Hematopoietic multipotent progenitor cell (in vitro differentiated cells): ENCODE measurements around the gene PRRT2. TPM values are rescaled to one million over a fixed set of nuclear protein-coding genes. Genes with fewer than 3 reads are reported as not detected.
"Not testable (repeated sequence)": the region's sequence is repeated elsewhere in the genome, so short reads cannot be mapped to it uniquely, and the experiment has no call there.

ENCODE experiments used
- DNase-seq, 3 donors: peaks; one replicate each; pipeline ENCODE4 v3.0.0-alpha.2; 2011 to 2015; ENCODE audit warnings: low read depth in 2 of 3, low spot score in 2 of 3
- total RNA-seq: library from RNA; depleted of rRNA; stranded (reverse); fragments of >200 nt; gene quantifications from one replicate; pipeline ENCODE4 v1.2.3, GENCODE V29; 2012

The PRRT2 gene
- total RNA-seq: 0.27 TPM

- peak in 1 of 3 donors; percentile 21 for DNase-seq
Measured at GRCh38 chr16:29811896-29812665, at the start of gene PRRT2. PRRT2 (plus strand) TSS chr16:29812193; CDS start chr16:29813055, 862 bp downstream.

GRCh38 chr16:29763326-29763725 is 48.7 kb upstream of the PRRT2 start:
- no peak for DNase-seq

DNA sequence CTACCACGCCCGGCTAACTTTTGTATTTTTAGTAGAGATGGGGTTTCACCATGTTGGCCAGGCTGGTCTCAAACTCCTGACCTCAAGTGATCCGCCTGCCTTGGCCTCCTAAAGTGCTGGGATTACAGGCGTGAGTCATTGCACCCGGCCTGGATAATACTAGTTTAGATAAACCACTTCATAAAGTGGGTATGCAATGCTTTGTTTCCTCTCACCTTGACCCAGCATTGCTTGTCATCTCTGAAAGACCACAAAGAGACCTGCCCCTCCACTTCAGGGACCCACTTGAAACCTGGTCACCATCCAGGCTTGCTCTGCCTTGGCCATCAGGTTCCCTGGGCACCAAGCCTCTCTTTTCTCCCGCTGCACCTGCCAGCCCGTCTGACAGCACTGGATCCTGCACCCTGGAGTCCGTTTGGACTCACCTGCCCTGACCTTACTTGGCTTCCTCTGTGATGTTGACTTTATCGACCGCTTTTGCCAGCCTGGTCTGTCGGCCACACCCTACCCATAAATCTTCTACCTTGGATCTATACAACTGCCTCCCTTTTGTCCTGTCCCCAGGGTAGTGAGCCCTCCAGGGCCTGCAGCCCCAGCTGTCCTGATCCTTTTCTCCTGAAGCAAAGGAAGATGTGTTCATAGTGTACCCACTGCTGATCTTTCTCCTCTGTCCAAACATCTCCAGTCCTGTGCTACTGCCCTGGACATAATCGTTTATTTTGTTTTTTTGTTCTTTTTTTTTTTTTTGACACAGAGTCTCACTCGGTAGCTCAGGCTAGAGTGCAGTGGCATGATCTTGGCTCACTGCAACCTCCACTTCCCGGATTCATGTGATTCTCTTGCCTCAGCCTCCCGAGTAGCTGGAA is 46.6 kb upstream of the PRRT2 start:
- DNase-seq: no peak

DNA sequence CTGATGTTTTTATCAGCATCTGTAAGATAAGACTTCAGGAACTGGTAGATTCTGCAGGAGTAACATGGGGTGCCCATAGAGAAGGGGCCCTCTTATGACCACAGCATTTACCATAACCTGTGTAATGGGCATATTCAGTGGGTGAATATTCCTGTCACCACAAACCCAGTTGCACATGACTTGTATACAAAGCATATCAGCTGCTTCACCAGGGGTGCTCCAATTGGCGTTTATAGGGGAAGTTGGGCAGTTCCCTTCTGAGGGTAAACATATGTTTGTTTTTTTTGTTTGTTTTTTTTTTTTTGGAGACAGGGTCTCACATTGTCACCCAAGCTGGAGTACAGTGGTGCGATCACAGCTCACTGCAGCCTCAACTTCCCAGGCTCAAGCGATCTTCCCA is 45.4 kb upstream of the PRRT2 start:
- DNase-seq: no peak

- DNase-seq: no peak
Measured at GRCh38 chr16:29767062-29767461, 44.9 kb upstream of the PRRT2 start.

DNA sequence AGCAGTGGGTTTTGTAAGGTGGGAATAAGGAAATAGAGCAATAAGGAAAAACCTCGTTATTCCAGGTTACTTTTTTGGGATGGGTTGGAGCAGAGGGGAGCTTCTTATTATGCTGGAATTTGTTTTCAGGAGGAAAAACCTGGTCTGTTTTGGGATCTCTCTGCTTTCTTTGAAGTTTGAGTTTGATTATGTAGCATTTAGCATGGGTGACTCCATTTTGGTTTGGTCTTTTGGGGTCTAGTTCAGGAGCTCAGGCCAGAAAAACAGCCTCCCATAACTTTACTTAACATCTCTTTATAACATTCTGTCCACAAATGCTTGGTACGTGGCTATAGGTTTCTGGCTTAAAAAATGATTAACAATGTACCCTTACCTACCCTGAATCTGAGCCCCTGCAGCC is 42.5 kb upstream of the PRRT2 start:
- DNase-seq: no peak

DNA sequence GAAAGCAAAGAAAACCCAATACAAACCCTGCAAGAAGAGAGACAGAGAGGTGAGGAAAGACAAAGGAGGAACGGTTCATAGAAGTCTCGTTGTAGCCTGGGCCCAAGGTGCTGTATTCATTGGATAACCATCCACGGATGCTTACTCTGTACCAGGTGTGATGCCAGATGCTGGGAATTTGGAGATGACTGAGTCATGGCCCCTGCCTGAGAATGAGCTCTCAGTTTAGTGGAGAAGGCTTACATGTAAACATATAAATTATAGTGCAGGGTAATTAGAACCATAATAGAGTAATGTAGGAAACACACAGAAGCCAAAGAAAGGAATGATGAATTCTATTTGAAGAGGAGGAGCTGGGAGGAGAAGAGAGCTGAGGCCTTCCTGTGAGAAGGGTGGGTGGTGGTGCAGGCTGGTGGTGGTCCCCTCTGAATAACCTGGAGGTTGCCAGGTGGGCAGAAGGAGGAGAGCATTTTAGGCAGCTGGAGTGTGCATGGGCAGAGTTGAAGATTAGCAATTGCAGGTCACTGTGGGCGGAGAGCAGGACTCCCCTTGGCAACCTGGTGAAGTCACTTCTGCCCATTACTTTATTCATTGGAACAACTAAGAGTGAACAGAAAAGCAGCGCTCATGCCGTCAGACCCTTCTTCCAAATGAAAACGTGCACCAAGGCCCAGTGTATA is 41.6 kb upstream of the PRRT2 start:
- DNase-seq: no peak

DNA sequence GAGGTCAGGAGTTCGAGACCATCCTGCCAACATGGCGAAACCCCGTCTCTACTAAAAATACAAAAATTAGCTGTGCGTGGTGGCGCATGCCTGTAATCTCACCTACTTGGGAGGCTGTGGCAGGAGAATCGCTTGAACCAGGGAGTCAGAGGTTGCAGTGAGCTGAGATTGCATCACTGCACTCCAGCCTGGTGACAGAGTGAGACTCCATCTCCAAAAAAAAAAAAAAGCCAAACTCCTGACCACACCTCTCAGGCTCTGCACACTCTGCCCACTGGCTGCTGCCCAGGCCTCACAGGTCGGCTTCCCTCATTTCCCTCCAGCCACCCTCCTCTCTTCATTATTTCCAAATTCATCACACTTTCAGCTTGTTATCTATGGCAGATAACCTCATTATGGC is 39.7 kb upstream of the PRRT2 start:
- not testable (repeated sequence) for DNase-seq

DNA sequence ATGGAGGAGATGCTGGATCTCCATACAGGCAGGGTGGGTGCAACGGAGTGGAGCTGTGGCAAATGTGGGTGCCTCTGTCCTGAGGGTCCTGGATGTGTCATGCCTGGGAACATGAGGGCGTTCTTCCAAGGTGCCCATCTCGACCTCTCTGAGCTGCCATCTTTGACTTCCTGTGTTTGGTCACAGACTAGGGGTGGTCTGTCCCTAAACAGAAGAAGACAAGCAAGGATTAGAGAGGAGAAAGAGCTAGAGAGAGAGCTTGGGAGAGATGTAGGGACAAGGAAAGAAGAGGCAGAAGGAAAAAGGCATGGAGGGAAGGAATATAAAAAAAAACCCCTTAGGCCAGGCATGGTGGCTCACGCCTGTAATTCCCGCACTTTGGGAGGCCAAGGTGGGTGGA is 37.3 kb upstream of the PRRT2 start:
- no peak for DNase-seq

- no peak for DNase-seq
Measured at GRCh38 chr16:29775742-29776408, 36.1 kb upstream of the PRRT2 start.

GRCh38 chr16:29777576-29778350 is 34.2 kb upstream of the PRRT2 start, which contains the start of gene ZG16:
ZG16 (plus strand) TSS chr16:29778256; CDS start chr16:29779267, 1,011 bp downstream.
- DNase-seq: no peak

DNA sequence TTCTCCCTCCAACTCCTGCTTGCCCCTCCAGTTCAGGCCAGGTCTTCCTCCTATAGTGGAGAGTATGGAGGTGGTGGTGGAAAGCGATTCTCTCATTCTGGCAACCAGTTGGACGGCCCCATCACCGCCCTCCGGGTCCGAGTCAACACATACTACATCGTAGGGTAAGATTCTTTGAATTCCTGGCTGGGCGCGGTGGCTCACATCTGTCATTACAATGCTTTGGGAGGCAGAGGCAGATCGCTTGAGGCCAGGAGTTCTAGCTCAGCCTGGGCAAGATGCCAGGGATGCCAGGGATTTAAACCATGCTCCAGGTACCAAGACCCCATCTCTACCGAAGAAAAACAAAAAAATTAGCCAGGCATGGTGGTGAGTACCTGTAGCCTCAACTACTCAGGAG is 32.5 kb upstream of the PRRT2 start:
- no peak for DNase-seq

- DNase-seq: not testable (repeated sequence)
Measured at GRCh38 chr16:29783094-29783953, 28.7 kb upstream of the PRRT2 start.

DNA sequence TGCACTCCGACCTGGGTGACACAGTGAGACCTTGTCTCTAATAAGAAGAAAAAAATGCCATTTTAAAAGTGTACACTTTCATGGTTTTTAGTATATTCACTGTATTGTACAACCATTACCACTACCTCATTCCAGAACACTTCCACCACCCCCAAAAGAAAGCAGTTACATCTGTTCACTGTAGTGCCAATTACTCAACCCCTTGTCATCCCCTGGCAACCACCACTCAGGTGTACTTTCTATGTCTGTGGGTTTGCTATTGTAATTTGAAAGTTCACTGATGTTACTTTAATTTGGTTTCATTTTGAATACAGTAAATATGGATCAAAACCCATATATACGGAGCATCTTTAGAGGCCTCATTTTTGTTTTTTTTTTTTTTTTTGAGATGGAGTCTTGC is 27.8 kb upstream of the PRRT2 start:
- peak in 1 of 3 donors; percentile 28 for DNase-seq

- DNase-seq: peak in 2 of 3 donors; percentile 56 to 73
Measured at GRCh38 chr16:29784901-29785500, 27.0 kb upstream of the PRRT2 start.

- DNase-seq: not testable (repeated sequence)
Measured at GRCh38 chr16:29787155-29787554, 24.8 kb upstream of the PRRT2 start.

DNA sequence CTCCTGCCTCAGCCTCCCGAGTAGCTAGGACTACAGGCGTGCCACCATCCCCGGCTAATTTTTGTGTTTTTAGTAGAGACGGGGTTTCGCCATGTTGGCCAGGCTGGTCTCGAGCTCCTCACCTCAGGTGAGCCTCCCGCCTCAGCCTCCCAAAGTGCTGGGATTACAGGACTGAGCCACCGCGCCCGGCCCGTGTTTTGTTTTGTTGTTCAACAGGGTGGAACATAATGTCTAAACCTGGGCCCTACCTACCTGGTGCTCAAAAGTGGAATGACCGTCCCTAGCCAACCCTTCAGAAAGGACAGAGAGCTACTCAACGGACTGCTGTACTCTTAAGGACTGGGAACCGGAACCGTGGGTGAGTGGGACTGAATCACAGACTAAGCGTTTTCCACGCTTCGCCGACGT is 22.2 kb upstream of the PRRT2 start:
- DNase-seq: no peak

DNA sequence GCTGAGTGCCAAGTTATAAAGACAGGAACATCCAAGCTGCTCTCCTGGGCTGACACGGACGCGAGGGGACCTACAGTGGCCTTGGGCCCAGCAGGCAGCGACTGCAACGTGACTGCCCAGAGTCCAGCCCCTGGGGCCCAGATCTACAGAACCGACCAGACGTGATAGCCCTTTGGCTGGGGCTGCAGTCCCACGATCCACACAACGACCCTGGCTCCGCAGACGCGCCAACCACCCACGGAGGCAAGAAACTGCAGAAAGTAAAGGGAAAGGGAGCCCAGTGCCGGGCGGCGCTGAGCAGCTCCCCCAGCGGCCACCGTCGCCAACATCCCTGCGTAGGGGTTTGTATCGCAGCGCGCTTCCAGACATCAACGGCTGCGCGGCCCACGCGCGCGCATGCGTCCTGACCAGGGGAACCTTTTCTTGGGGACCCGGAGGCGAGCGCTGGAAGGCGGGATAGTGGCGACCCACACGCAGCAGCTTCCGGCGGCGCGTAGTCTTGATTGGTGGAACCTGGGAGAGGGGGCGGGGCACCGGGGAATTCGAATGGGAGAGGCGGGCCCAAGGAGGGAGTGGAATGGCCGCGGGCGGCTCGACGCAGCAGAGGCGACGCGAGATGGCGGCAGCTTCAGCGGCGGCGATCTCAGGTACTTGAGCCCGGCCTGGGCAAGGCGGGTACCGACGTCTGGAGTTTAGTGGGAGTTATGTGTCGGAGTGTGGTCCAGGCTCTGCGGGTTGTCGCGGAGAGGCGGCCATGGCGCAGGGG is 21.6 kb upstream of the PRRT2 start, which contains the start of gene KIF22:
KIF22 (plus strand) TSS at position 569 of the 766 bp plus-strand sequence; CDS start at position 578, 9 bp downstream.
- peak; percentile 99 to 100 (median 100) for DNase-seq
